Measurements from ENCODE around the gene DPH7.

DNA sequence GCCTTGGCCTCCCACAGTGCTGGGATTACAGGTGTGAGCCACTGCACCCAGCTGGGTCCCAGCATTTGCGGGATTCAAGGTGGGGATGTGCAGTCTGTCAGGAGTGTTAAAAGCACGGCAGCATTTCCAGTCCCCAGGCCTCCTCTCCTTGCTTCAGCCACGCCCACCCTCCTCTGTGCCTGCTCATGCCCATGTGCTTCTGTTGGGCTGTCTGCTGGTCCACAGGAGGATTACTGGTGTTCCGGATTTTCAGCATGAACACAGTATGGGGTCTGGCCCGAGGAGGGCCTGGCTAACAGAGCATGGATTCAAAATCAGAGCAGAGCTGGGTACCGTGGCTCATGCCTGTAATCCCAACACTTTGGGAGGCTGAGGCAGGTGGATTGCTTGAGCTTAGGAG is 32.2 kb upstream of the DPH7 start:
- TF ChIP-seq POLR2AphosphoS5 (IDR thresholded peaks at IDR 0.05) (no peak), POLR2A (IDR thresholded peaks at IDR 0.05) (no peak)
- TF ChIP-seq, protein P1, sequence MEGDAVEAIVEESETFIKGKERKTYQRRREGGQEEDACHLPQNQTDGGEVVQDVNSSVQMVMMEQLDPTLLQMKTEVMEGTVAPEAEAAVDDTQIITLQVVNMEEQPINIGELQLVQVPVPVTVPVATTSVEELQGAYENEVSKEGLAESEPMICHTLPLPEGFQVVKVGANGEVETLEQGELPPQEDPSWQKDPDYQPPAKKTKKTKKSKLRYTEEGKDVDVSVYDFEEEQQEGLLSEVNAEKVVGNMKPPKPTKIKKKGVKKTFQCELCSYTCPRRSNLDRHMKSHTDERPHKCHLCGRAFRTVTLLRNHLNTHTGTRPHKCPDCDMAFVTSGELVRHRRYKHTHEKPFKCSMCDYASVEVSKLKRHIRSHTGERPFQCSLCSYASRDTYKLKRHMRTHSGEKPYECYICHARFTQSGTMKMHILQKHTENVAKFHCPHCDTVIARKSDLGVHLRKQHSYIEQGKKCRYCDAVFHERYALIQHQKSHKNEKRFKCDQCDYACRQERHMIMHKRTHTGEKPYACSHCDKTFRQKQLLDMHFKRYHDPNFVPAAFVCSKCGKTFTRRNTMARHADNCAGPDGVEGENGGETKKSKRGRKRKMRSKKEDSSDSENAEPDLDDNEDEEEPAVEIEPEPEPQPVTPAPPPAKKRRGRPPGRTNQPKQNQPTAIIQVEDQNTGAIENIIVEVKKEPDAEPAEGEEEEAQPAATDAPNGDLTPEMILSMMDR (IDR thresholded peaks at IDR 0.05): no peak
